ENCODE measurements around the gene CIRBP.

Gene CIRBP

DNA sequence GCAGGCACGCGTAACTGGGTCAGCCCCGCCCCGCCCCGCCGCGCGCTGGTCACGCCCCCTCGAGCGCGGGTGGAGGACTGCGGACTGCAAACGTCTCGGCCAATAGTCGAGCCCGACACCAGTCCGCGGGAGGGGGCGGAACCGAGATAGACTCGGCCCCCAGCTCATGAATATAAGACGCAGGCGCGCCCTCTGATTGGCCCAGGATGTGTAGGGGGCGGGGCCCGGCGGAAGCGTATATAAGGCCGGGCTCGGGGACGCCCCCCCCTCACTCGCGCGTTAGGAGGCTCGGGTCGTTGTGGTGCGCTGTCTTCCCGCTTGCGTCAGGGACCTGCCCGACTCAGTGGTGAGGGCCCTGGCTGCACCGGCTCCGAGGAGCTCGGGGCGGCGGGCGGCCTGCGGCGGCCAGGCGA lies at the start of gene CIRBP:
CIRBP (plus strand) TSS at position 268 of the 413 bp plus-strand sequence. CDS start 1,602 bp downstream, outside the sequence.
- Histone ChIP-seq H3K27ac (peak within 1 kb of the TSS; percentile 99), H3K36me3 (peaks cover 38% of the 10 kb centered on the region), H3K4me2 (peak within 1 kb of the TSS; percentile 100), H3K9ac (peak within 1 kb of the TSS; percentile 98), H3K27me3 (no peaks in the 10 kb centered on the region), H3K4me1 (peaks cover 90% of the 10 kb centered on the region), H3K9me3 (no peaks in the 10 kb centered on the region), H4K20me1 (peaks cover 67% of the 10 kb centered on the region), H3K4me3 (peak within 1 kb of the TSS; percentile 81)
- no peak for TF ChIP-seq Cebpa-rat (IDR thresholded peaks at IDR 0.05)

GRCh38 chr19:1219786-1220476 lies 49.2 kb upstream of the CIRBP start:
- Histone ChIP-seq H3K9me3 (no peaks in the 10 kb centered on the region), H3K4me2 (no peak overlapping the region), H3K36me3 (peaks cover 95% of the 10 kb centered on the region), H3K9ac (no peak overlapping the region), H4K20me1 (peaks cover 98% of the 10 kb centered on the region), H3K4me3 (no peak overlapping the region), H3K27ac (no peak overlapping the region), H3K4me1 (peaks cover 31% of the 10 kb centered on the region), H3K27me3 (no peaks in the 10 kb centered on the region)
- no peak for TF ChIP-seq Cebpa-rat (IDR thresholded peaks at IDR 0.05)

DNA sequence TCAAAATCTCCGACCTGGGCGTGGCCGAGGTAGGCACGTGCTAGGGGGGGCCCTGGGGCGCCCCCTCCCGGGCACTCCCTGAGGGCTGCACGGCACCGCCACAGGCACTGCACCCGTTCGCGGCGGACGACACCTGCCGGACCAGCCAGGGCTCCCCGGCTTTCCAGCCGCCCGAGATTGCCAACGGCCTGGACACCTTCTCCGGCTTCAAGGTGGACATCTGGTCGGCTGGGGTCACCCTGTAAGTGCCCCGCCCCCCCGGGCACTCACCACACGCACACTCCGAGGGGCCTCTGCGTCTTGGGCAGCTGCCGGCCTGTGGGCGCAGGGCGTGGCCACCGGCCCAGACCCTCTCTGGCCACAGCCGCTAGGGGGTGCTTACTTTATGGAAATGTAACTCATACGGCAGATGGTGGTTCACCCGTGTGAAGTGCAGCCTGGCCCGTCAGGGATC lies 48.6 kb upstream of the CIRBP start:
- Histone ChIP-seq H3K9me3 (no peaks in the 10 kb centered on the region), H3K27me3 (no peaks in the 10 kb centered on the region), H3K4me3 (no peak overlapping the region), H4K20me1 (peaks cover 98% of the 10 kb centered on the region), H3K4me2 (no peak overlapping the region), H3K27ac (no peak overlapping the region), H3K9ac (no peak overlapping the region), H3K4me1 (peaks cover 26% of the 10 kb centered on the region), H3K36me3 (peaks cover 95% of the 10 kb centered on the region)
- no peak for TF ChIP-seq Cebpa-rat (IDR thresholded peaks at IDR 0.05)

- Histone ChIP-seq H3K27ac (no peak overlapping the region), H4K20me1 (peaks cover 98% of the 10 kb centered on the region), H3K4me3 (no peak overlapping the region), H3K4me1 (peaks cover 24% of the 10 kb centered on the region), H3K36me3 (peaks cover 95% of the 10 kb centered on the region), H3K9me3 (no peaks in the 10 kb centered on the region), H3K4me2 (no peak overlapping the region), H3K9ac (no peak overlapping the region), H3K27me3 (no peaks in the 10 kb centered on the region)
- no peak for TF ChIP-seq Cebpa-rat (IDR thresholded peaks at IDR 0.05)
These were observed 47.9 kb upstream of the CIRBP start for GRCh38 chr19:1220976-1221903.

DNA sequence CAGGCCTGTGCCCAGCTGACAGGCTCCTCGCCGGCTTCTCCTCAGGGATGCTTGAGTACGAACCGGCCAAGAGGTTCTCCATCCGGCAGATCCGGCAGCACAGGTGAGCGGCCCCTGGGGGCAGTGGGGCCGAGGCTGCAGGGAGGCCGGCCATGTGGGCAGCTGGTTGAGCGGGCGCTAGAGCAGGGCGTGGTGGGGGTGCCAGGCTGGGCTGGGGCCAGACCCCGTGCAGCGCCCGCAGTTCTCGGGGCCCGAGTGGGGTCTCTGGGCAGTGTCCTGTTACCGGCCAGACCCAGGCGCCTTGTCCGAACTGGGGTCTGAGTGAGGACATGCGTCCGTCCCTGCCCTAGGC lies 47.3 kb upstream of the CIRBP start:
- H3K4me2 ChIP-seq: no peak overlapping the region
- no peak overlapping the region for H3K4me3 ChIP-seq
- no peaks in the 10 kb centered on the region for H3K9me3 ChIP-seq
- H3K27ac ChIP-seq: no peak overlapping the region
- peaks cover 95% of the 10 kb centered on the region for H3K36me3 ChIP-seq
- no peaks in the 10 kb centered on the region for H3K27me3 ChIP-seq
- TF ChIP-seq Cebpa-rat (IDR thresholded peaks at IDR 0.05): no peak
- H4K20me1 ChIP-seq: peaks cover 98% of the 10 kb centered on the region
- peaks cover 24% of the 10 kb centered on the region for H3K4me1 ChIP-seq
- no peak overlapping the region for H3K9ac ChIP-seq

DNA sequence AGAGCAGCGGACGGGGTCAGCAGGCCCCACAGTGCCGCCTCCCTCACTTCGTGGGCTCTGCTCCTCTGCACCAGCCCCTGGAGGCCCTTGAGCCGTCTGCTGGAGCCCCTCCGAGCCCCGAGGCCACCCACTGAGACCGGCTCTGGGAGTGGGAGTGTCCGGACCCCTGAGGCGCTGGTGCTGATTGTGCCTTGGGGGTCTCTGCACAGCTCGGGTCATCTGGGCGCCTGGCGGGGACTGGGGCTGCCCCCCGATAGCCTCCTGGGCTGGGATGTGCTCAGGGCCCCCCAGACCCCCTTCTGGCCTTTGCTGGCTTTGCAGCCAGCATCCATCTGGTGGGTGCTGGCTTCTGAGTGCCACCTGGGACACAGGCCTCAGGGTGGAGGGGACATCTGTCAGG lies 46.7 kb upstream of the CIRBP start:
- Histone ChIP-seq H3K9ac (no peak overlapping the region), H4K20me1 (peaks cover 98% of the 10 kb centered on the region), H3K9me3 (no peaks in the 10 kb centered on the region), H3K4me3 (no peak overlapping the region), H3K27ac (no peak overlapping the region), H3K4me1 (peaks cover 21% of the 10 kb centered on the region), H3K27me3 (no peaks in the 10 kb centered on the region), H3K4me2 (0 out of 2 replicates have a peak overlapping the region, but pooled peaks have one; percentile 14), H3K36me3 (peaks cover 95% of the 10 kb centered on the region)
- TF ChIP-seq Cebpa-rat (IDR thresholded peaks at IDR 0.05): no peak

DNA sequence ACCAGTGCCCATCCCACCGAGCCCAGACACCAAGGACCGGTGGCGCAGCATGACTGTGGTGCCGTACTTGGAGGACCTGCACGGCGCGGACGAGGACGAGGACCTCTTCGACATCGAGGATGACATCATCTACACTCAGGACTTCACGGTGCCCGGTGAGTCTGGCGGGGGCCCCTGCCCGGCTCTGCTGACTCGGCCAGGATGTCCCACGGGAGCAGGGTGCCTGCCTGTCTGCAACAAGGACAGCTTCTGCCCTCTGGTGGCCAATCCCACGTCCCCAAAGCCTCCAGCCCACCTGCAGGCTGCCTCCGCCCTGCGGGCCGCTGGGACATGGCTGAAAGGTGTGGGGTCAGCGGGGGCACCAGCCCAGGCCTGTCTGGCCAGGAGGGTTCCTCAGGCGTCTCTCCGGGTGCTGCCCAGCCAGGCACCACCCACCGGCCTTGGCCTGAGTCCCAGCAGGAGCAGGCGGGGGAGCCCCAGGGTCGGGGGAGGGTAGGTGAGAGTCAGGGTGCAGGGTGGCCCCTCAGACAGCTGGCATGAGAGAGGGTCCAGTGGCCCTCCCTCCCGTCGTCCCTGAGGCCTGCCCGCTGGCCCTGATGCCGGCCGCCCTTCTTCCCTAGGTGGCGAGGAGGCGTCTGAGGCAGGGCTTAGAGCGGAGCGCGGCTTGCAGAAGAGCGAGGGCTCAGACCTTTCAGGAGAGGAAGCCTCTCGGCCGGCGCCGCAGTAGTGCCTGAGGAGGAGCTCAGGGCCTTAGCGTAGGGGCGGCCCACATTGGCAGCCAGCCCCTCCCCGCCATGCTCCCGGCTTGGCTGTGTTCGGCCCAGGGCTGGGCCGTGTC lies 45.9 kb upstream of the CIRBP start:
- peaks cover 96% of the 10 kb centered on the region for H4K20me1 ChIP-seq
- no peak for TF ChIP-seq Cebpa-rat (IDR thresholded peaks at IDR 0.05)
- H3K36me3 ChIP-seq: peaks cover 97% of the 10 kb centered on the region
- 0 out of 2 replicates have a peak overlapping the region, but pooled peaks have one; percentile 14 for H3K4me2 ChIP-seq
- no peaks in the 10 kb centered on the region for H3K9me3 ChIP-seq
- H3K4me1 ChIP-seq: peaks cover 18% of the 10 kb centered on the region
- H3K27ac ChIP-seq: no peak overlapping the region
- no peak overlapping the region for H3K9ac ChIP-seq
- H3K27me3 ChIP-seq: no peaks in the 10 kb centered on the region
- H3K4me3 ChIP-seq: no peak overlapping the region

DNA sequence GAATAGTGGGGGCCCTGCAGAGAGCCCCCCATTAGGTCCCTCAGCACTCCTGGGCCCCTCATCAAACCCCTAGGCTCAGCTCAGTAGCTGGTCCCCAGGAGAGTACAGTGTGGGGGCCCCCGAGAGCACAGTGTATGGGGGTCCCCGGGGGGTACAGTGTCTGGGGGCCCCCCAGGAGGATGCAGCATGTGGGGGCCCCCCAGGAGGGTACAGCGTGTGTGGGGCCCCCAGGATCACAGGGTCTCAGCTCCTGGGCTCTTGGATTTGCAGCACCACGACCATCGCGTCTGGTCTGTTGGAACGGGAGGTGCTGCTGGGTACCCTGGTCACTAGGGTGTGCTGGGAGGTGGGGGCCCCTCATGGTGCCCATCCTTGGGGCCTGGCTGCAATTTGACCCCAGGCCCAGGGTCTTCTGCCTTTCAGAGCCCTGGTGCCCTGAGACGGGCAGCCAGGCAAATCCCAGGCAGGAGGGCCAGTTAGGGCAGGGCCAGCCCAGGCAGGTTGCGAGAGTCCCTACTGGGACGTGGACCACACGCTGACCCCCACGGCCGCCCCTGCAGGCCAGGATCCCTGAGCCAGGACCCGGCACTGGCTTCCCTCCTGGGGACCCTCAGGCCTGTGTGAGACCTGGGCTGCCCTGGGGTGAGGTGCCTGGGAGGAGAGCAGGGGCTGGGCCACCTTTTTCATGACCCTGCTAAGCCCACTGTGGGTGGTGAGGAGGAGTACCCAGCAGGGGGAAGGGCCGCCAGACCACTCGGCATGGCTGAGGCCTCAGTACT lies 44.9 kb upstream of the CIRBP start:
- Histone ChIP-seq H3K27me3 (no peaks in the 10 kb centered on the region), H3K9ac (peak overlapping the region; percentile 45; the same call in 1 of the 2 replicates), H3K9me3 (no peaks in the 10 kb centered on the region), H3K27ac (no peak overlapping the region), H3K36me3 (peaks cover 98% of the 10 kb centered on the region), H3K4me1 (peaks cover 11% of the 10 kb centered on the region), H3K4me3 (no peak overlapping the region), H4K20me1 (peaks cover 86% of the 10 kb centered on the region), H3K4me2 (no peak overlapping the region)
- no peak for TF ChIP-seq Cebpa-rat (IDR thresholded peaks at IDR 0.05)

- TF ChIP-seq Cebpa-rat (IDR thresholded peaks at IDR 0.05): no peak
- Histone ChIP-seq H3K9me3 (no peaks in the 10 kb centered on the region), H3K4me1 (peaks cover 11% of the 10 kb centered on the region), H3K4me3 (no peak overlapping the region), H3K27me3 (no peaks in the 10 kb centered on the region), H3K9ac (peak overlapping the region; percentile 45; the same call in 1 of the 2 replicates), H3K36me3 (peaks cover 93% of the 10 kb centered on the region), H3K27ac (no peak overlapping the region), H3K4me2 (no peak overlapping the region), H4K20me1 (peaks cover 81% of the 10 kb centered on the region)
These were observed 44.3 kb upstream of the CIRBP start for GRCh38 chr19:1224847-1225246.
